ENCODE measurements around the gene PAAF1. TPM values are rescaled to one million over a fixed set of nuclear protein-coding genes. Genes with fewer than 3 reads are reported as not detected.
A peak's percentile ranks its signal among the peaks of the same experiment; 100 is the strongest.

The PAAF1 gene
- total RNA-seq, 2 donors from 2014 or later, result 31.3 to 74.3 TPM

- Histone ChIP-seq H3K4me3 (ENCODE audit: low read length) (no peak overlapping the region), H3K27me3 (ENCODE audit: control insufficient read depth, insufficient read depth, low read length, poor library complexity, severe bottlenecking) (no peaks in the 10 kb centered on the region)
Measured at GRCh38 chr11:73870261-73870660, 6.5 kb upstream of the PAAF1 start.

GRCh38 chr11:73872749-73873357 lies 3.9 kb upstream of the PAAF1 start:
- Mint-ChIP-seq H3K9me3 (no peaks in the 10 kb centered on the region), H3K4me1 (peaks cover 15% of the 10 kb centered on the region), H3K36me3 (ENCODE audit: low read depth) (peaks cover 38% of the 10 kb centered on the region), H3K27ac (no peak overlapping the region), H3K27me3 (ENCODE audit: insufficient read depth) (no peaks in the 10 kb centered on the region), H3K4me3 (no peak overlapping the region)
- DNase-seq, result no peak
- no peak overlapping the region for H3K9ac ChIP-seq (ENCODE audit: extremely low read depth, low read length, poor library complexity, severe bottlenecking)
- H3K9me3 ChIP-seq (ENCODE audit: control insufficient read depth, low read length), result no peaks in the 10 kb centered on the region
- H3K27me3 ChIP-seq (ENCODE audit: control insufficient read depth, insufficient read depth, low read length, poor library complexity, severe bottlenecking), result no peaks in the 10 kb centered on the region
- 96 to 100% methylated on average over 5 to 9 of the region's 9 CpGs for WGBS, 2 experiments (ENCODE audit: insufficient coverage in 1 of 2, insufficient read length in 1 of 2)
- peaks cover 34% of the 10 kb centered on the region for H3K36me3 ChIP-seq (ENCODE audit: control insufficient read depth, insufficient read depth, low read length)
- H3K4me3 ChIP-seq (ENCODE audit: low read length), result no peak overlapping the region
- no peak overlapping the region for H3K27ac ChIP-seq (ENCODE audit: low read depth, low read length)
- H3K4me1 ChIP-seq (ENCODE audit: control insufficient read depth, insufficient read depth, low read length), result no peaks in the 10 kb centered on the region
- TF ChIP-seq CTCF (conservative IDR thresholded peaks at IDR 0.05), result no peak

More at GRCh38 chr11:73870261-73870660, 6.5 kb upstream of the PAAF1 start:
- H3K27ac ChIP-seq (ENCODE audit: low read depth, low read length), result no peak overlapping the region
- H3K9me3 Mint-ChIP-seq, result no peaks in the 10 kb centered on the region
- H3K9me3 ChIP-seq (ENCODE audit: control insufficient read depth, low read length), result no peaks in the 10 kb centered on the region
- H3K27me3 Mint-ChIP-seq (ENCODE audit: insufficient read depth), result no peaks in the 10 kb centered on the region
- H3K4me1 ChIP-seq (ENCODE audit: control insufficient read depth, insufficient read depth, low read length), result peaks cover 6% of the 10 kb centered on the region
- no peak overlapping the region for H3K9ac ChIP-seq (ENCODE audit: extremely low read depth, low read length, poor library complexity, severe bottlenecking)
- TF ChIP-seq CTCF (conservative IDR thresholded peaks at IDR 0.05), result no peak
- H3K4me3 Mint-ChIP-seq, result no peak overlapping the region
- peaks cover 7% of the 10 kb centered on the region for H3K4me1 Mint-ChIP-seq
- peaks cover 33% of the 10 kb centered on the region for H3K36me3 ChIP-seq (ENCODE audit: control insufficient read depth, insufficient read depth, low read length)
- DNase-seq, result no peak
- H3K36me3 Mint-ChIP-seq (ENCODE audit: low read depth), result peaks cover 38% of the 10 kb centered on the region
- WGBS, 2 experiments (ENCODE audit: insufficient coverage in 1 of 2, insufficient read length in 1 of 2), result 71 to 94% methylated on average over 1 to 3 of the region's 3 CpGs
- H3K27ac Mint-ChIP-seq, result no peak overlapping the region

- Histone ChIP-seq H3K4me1 (ENCODE audit: control insufficient read depth, insufficient read depth, low read length) (no peaks in the 10 kb centered on the region), H3K27me3 (ENCODE audit: control insufficient read depth, insufficient read depth, low read length, poor library complexity, severe bottlenecking) (no peaks in the 10 kb centered on the region), H3K9me3 (ENCODE audit: control insufficient read depth, low read length) (no peaks in the 10 kb centered on the region), H3K9ac (ENCODE audit: extremely low read depth, low read length, poor library complexity, severe bottlenecking) (peak overlapping the region; percentile 92), H3K36me3 (ENCODE audit: control insufficient read depth, insufficient read depth, low read length) (peaks cover 34% of the 10 kb centered on the region), H3K4me3 (ENCODE audit: low read length) (peak overlapping the region; percentile 96), H3K27ac (ENCODE audit: low read depth, low read length) (no peak overlapping the region)
- peak overlapping the region; percentile 87 for H3K4me3 Mint-ChIP-seq
- peak overlapping the region; percentile 96 for H3K27ac Mint-ChIP-seq
- peaks cover 13% of the 10 kb centered on the region for H3K4me1 Mint-ChIP-seq
- no peak for TF ChIP-seq CTCF (conservative IDR thresholded peaks at IDR 0.05)
- 80 to 100% methylated on average over 1 of the region's 1 CpG for WGBS, 2 experiments (ENCODE audit: insufficient coverage in 1 of 2, insufficient read length in 1 of 2)
- H3K36me3 Mint-ChIP-seq (ENCODE audit: low read depth), result peaks cover 44% of the 10 kb centered on the region
- no peak for DNase-seq
- no peaks in the 10 kb centered on the region for H3K9me3 Mint-ChIP-seq
- H3K27me3 Mint-ChIP-seq (ENCODE audit: insufficient read depth), result no peaks in the 10 kb centered on the region
Measured at GRCh38 chr11:73875380-73875779, 1.4 kb upstream of the PAAF1 start.
